Cardiac fibroblast (primary cell): ENCODE data around the gene FGF4.
A peak's percentile ranks its signal among the peaks of the same experiment; 100 is the strongest.

ENCODE experiments used
- DNase-seq, 2 donors: peaks; one replicate each; pipeline versions ENCODE4 v3.0.0 to v3.0.0-alpha.2; 2010; ENCODE audit warnings: low read depth in 2 of 2
- H3K4me3 ChIP-seq, 2 donors: replicated peaks in 1 of 2; 1 replicate in 1 of 2; 2 replicates in 1 of 2; pipeline ENCODE4 v1.5.1; 2011; ENCODE audit warnings: low read depth in 2 of 2, low read length in 2 of 2, mild to moderate bottlenecking in 2 of 2, moderate library complexity in 1 of 2
- CTCF ChIP-seq: IDR thresholded peaks from one replicate; pipeline ENCODE4 v1.5.1; 2011; ENCODE audit warnings: low read depth, mild to moderate bottlenecking, low read length, inconsistent platforms

Gene FGF4

GRCh38 chr11:69746140-69746539, 29.0 kb downstream of the FGF4 start:
- H3K4me3 ChIP-seq = no peak overlapping the region
- TF ChIP-seq CTCF = no peak
- DNase-seq = no peak

GRCh38 chr11:69745201-69745600, 29.9 kb downstream of the FGF4 start:
- no peak overlapping the region for H3K4me3 ChIP-seq
- DNase-seq = no peak
- no peak for TF ChIP-seq CTCF

- no peak for TF ChIP-seq CTCF
- no peak overlapping the region for H3K4me3 ChIP-seq
- DNase-seq = peak; percentile 37 to 86
Observed at GRCh38 chr11:69744435-69744834, 30.7 kb downstream of the FGF4 start.

GRCh38 chr11:69734841-69735240, 40.3 kb downstream of the FGF4 start:
- H3K4me3 ChIP-seq = no peak overlapping the region
- no peak for DNase-seq
- no peak for TF ChIP-seq CTCF

- H3K4me3 ChIP-seq = no peak overlapping the region
- DNase-seq = no peak
- no peak for TF ChIP-seq CTCF
Observed at GRCh38 chr11:69734367-69734766, 40.8 kb downstream of the FGF4 start.

GRCh38 chr11:69732910-69733309, 42.2 kb downstream of the FGF4 start:
- DNase-seq = no peak
- H3K4me3 ChIP-seq = no peak overlapping the region
- TF ChIP-seq CTCF = no peak

GRCh38 chr11:69731110-69731509, 44.0 kb downstream of the FGF4 start:
- DNase-seq = no peak
- TF ChIP-seq CTCF = no peak
- H3K4me3 ChIP-seq = no peak overlapping the region
